HFFc6 (cell line): ENCODE measurements around the gene NFASC. TPM values are rescaled to one million over a fixed set of nuclear protein-coding genes. Genes with fewer than 3 reads are reported as not detected.

Experiments used
- DNase-seq: peaks from one replicate; pipeline ENCODE4 v3.0.0-alpha.2; 2018
- H3K27ac Mint-ChIP-seq: 2 replicates; pipeline ENCODE4 v1.8.0; 2020; ENCODE audit warnings: mild to moderate bottlenecking, mixed read lengths
- H3K27me3 Mint-ChIP-seq: 2 replicates; pipeline ENCODE4 v1.8.0; 2021; ENCODE audit warnings: mild to moderate bottlenecking, moderate library complexity, mixed read lengths; ENCODE audit not compliant: insufficient read depth
- H3K36me3 Mint-ChIP-seq: 2 replicates; pipeline ENCODE4 v1.8.0; 2021; ENCODE audit warnings: low read depth, mixed read lengths
- H3K4me1 Mint-ChIP-seq: 2 replicates; pipeline ENCODE4 v1.8.0; 2020; ENCODE audit warnings: low read depth, mixed read lengths
- H3K4me3 Mint-ChIP-seq: 2 replicates; pipeline ENCODE4 v1.8.0; 2020; ENCODE audit warnings: mild to moderate bottlenecking, moderate library complexity, mixed read lengths
- H3K9me3 Mint-ChIP-seq: 2 replicates; pipeline ENCODE4 v1.8.0; 2020; ENCODE audit warnings: mild to moderate bottlenecking, mixed read lengths
- CTCF ChIP-seq: fragments of 200-600 bp; sonication (generic); IDR thresholded peaks from 2 replicates; pipeline ENCODE4 v1.5.0; 2021; ENCODE audit warnings: antibody characterized with exemption, mild to moderate bottlenecking
- total RNA-seq, 6 experiments: library from RNA; stranded (reverse); fragmentation: NEBNext Ultra II Directional; extraction: Animal tissue kit (Norgen Biotek cat#: 25700); gene quantifications; 2 replicates in 1 of 6; 3 replicates in 5 of 6; pipeline ENCODE4 v1.2.3, GENCODE V29; 2021

The NFASC gene
- total RNA-seq, 6 experiments from 2014 or later, result 4.7 to 11.7 (median 9.9) TPM

- Mint-ChIP-seq H3K36me3 (no peaks in the 10 kb centered on the region), H3K4me1 (no peaks in the 10 kb centered on the region), H3K27ac (no peak overlapping the region), H3K9me3 (no peaks in the 10 kb centered on the region), H3K27me3 (peaks cover 27% of the 10 kb centered on the region), H3K4me3 (no peak overlapping the region)
- TF ChIP-seq CTCF, result no peak
- DNase-seq, result no peak
Measured at GRCh38 chr1:205012391-205013140, 141.9 kb downstream of the NFASC start.

GRCh38 chr1:205013683-205014367 is 143.2 kb downstream of the NFASC start:
- no peaks in the 10 kb centered on the region for H3K9me3 Mint-ChIP-seq
- peaks cover 35% of the 10 kb centered on the region for H3K27me3 Mint-ChIP-seq
- no peak for TF ChIP-seq CTCF
- no peak for DNase-seq
- no peak overlapping the region for H3K27ac Mint-ChIP-seq
- H3K36me3 Mint-ChIP-seq, result no peaks in the 10 kb centered on the region
- no peaks in the 10 kb centered on the region for H3K4me1 Mint-ChIP-seq
- H3K4me3 Mint-ChIP-seq, result no peak overlapping the region

GRCh38 chr1:205014783-205015182 is 144.1 kb downstream of the NFASC start:
- TF ChIP-seq CTCF, result no peak
- Mint-ChIP-seq H3K4me3 (no peak overlapping the region), H3K36me3 (no peaks in the 10 kb centered on the region), H3K27me3 (peaks cover 36% of the 10 kb centered on the region), H3K9me3 (no peaks in the 10 kb centered on the region), H3K27ac (no peak overlapping the region), H3K4me1 (no peaks in the 10 kb centered on the region)
- DNase-seq, result no peak

GRCh38 chr1:205015241-205015640 is 144.6 kb downstream of the NFASC start:
- no peaks in the 10 kb centered on the region for H3K4me1 Mint-ChIP-seq
- no peak for TF ChIP-seq CTCF
- DNase-seq, result no peak
- H3K4me3 Mint-ChIP-seq, result no peak overlapping the region
- H3K36me3 Mint-ChIP-seq, result no peaks in the 10 kb centered on the region
- H3K27ac Mint-ChIP-seq, result no peak overlapping the region
- H3K27me3 Mint-ChIP-seq, result peaks cover 36% of the 10 kb centered on the region
- no peaks in the 10 kb centered on the region for H3K9me3 Mint-ChIP-seq

GRCh38 chr1:205016075-205016474 is 145.4 kb downstream of the NFASC start:
- Mint-ChIP-seq H3K27ac (no peak overlapping the region), H3K27me3 (peaks cover 37% of the 10 kb centered on the region), H3K36me3 (no peaks in the 10 kb centered on the region), H3K9me3 (no peaks in the 10 kb centered on the region), H3K4me1 (no peaks in the 10 kb centered on the region), H3K4me3 (no peak overlapping the region)
- no peak for DNase-seq
- TF ChIP-seq CTCF, result no peak
